ENCODE measurements around the gene AQP12B.

Gene AQP12B

DNA sequence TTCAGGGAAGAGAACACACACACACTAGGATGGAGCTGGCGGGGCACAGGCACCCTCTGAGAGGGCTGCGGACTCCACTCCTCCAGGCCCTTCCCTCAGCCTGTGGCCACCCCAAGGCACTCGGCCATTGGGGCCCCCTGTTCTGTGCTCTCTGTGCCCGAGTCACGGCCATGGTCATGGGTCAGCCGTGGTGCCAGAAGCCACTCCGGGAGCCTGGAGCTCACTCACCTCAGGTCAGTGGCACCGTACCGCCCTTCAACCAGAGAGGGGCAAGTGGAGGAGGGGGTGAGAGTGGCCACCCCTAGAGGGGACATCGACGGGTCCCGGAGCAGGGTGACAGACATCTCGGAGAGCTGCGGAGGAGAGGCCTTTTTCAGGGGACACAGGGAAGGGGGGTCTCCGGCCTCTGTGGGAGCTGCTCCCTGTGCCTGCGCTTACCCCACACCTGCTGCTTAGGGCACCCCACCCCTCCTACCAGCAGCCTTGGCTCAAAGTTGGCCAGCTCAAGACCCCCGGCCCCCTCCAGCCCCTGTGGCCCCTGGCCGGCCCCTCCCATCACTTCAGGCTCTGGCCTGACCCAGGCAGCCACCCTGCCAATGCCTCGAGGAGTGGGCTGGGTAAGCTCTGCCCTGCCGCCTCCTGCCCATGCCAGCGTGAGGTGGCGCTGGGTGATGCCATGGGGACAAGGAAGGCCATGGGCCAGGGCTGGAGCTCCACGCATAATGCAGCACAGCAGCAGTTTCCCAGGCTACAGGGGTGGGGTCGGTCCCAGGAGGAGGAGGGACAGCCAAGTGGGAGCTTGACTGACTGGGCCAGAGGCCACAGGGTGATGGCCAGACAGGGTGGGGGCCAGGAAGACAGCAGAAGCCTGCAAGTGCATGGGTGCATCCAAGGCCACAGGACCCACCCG, 38.3 kb upstream of the AQP12B start:
- no peak overlapping the region for H2BK12ac ChIP-seq (ENCODE audit: low read length in 2 of 2)
- no peak overlapping the region for H2AK5ac ChIP-seq (ENCODE audit: low read length, severe bottlenecking)
- H2AFZ ChIP-seq (ENCODE audit: low read depth, low read length): no peak overlapping the region
- no peaks in the 10 kb centered on the region for H3K9me3 ChIP-seq (ENCODE audit: control insufficient read depth, low read length)
- no peak overlapping the region for H3K23ac ChIP-seq (ENCODE audit: low read length in 2 of 2)
- H2BK5ac ChIP-seq (ENCODE audit: low read depth, low read length, poor library complexity, severe bottlenecking): no peak overlapping the region
- H3K4me1 ChIP-seq (ENCODE audit: control insufficient read depth, insufficient read depth, low read depth, low read length): no peaks in the 10 kb centered on the region
- H3K36me3 ChIP-seq (ENCODE audit: control insufficient read depth in 1 of 2, insufficient read depth in 2 of 2, low read depth in 1 of 2, low read length in 2 of 2): no peaks in the 10 kb centered on the region
- H3K27ac ChIP-seq (ENCODE audit: low read length, poor library complexity, severe bottlenecking): no peak overlapping the region
- H3K18ac ChIP-seq (ENCODE audit: low read depth in 1 of 2, low read length in 2 of 2): no peak overlapping the region
- H3K14ac ChIP-seq (ENCODE audit: low read length in 2 of 2): no peak overlapping the region
- H2BK120ac ChIP-seq (ENCODE audit: low read depth, low read length): no peak overlapping the region
- H3K79me1 ChIP-seq (replicated peaks; ENCODE audit: low read length, poor library complexity, severe bottlenecking): no peaks in the 10 kb centered on the region
- no peak overlapping the region for H3K4ac ChIP-seq (ENCODE audit: low read depth in 1 of 2, low read length in 2 of 2)
- peaks cover 0 to 62% of the 10 kb centered on the region in 2 experiments for H3K27me3 ChIP-seq (ENCODE audit: control insufficient read depth in 1 of 2, insufficient read depth in 1 of 2, low read length in 2 of 2)
- no peak for DNase-seq
- H2BK15ac ChIP-seq (ENCODE audit: low read depth, poor library complexity, severe bottlenecking): no peak overlapping the region
- H4K91ac ChIP-seq (ENCODE audit: low read length): no peak overlapping the region
- no peak overlapping the region for H3K9ac ChIP-seq (ENCODE audit: low read length)
- no peak overlapping the region for H4K8ac ChIP-seq (ENCODE audit: low read length)
- H3K4me2 ChIP-seq (ENCODE audit: low read length, poor library complexity, severe bottlenecking): no peak overlapping the region
- no peak overlapping the region for H3K4me3 ChIP-seq (ENCODE audit: insufficient read depth in 1 of 2, low read depth in 1 of 2, low read length in 2 of 2)
- 86% methylated on average over 25 of the region's 25 CpGs for WGBS

DNA sequence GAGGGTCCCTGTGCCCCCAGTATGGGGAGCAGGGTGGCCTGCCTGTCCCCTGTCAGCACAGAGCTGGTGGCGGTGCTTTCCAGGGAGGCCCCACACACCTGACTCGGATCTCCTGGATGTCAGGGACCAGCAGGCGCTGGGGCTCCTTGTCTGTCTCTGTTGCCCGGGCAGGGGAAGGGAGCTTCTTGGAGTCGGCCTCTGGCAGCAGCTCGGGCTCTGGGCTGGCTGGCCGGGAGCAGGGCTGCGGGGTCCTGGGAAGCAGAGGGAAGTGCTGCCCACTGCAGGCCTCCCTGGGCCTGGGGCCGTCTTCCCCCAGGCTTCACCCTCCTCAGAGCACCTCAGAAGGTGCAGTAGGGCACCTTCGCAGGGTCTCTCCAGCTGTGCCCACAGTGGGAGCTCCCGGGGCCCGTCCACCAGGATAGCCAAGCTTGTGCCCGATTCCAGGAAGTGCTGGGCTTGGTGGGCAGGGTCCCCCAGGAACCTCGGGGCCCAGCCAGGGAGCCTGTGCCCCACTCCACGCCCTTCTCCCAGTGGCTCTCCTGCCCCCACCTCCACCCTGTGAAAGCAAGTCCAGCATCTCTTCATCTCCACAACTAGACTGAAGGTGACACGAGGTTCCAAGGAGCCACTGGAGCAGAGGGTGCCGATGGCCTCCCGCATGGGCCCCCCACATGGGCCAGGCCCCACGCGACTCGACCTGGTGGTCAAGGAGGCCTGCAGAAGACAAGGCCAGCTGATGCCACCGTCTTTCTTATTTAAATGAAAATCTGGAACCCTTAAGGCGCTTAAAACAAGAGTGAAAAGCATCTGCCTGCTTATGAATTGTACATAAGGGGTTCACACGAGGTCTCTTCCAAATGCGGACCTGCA, 37.2 kb upstream of the AQP12B start:
- Histone ChIP-seq H2AK5ac (ENCODE audit: low read length, severe bottlenecking) (no peak overlapping the region), H3K36me3 (ENCODE audit: control insufficient read depth in 1 of 2, insufficient read depth in 2 of 2, low read depth in 1 of 2, low read length in 2 of 2) (no peaks in the 10 kb centered on the region), H4K91ac (ENCODE audit: low read length) (no peak overlapping the region)

DNA sequence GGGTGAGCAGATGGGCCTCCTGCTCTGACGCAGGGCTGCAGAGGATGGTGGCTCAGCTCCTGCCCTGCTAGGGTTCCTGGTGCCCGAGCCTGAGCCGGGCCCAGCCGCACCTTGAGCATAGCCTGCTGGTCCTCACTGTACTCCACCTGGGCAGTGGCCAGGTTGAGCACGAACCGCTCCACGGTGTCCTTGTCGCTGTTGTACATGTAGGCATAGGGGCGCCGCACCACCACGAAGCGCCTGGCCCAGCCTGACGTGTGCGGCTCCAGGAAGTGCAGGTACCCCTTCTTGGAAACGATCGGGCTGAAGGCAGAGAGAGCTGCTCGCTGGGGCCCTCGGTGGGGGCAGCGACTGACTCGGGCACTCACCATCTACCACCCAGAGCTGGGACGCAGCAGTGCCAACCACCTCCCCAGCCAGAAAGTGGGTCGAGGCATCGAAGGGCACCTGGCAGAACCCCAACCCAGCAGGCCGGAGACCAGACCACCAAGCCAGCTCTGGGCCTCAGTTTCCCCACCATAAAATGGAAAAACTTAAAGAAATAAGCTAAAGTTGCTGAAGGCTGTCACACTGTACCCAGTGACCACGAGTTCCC, 36.3 kb upstream of the AQP12B start:
- WGBS: 94% methylated on average over 25 of the region's 25 CpGs
- DNase-seq: no peak

More for the DNA sequence above, 37.2 kb upstream of the AQP12B start:
- no peak overlapping the region for H2BK12ac ChIP-seq (ENCODE audit: low read length in 2 of 2)
- no peak overlapping the region for H2BK5ac ChIP-seq (ENCODE audit: low read depth, low read length, poor library complexity, severe bottlenecking)
- no peaks in the 10 kb centered on the region for H3K79me1 ChIP-seq (replicated peaks; ENCODE audit: low read length, poor library complexity, severe bottlenecking)
- H3K27ac ChIP-seq (ENCODE audit: low read length, poor library complexity, severe bottlenecking): no peak overlapping the region
- H4K8ac ChIP-seq (ENCODE audit: low read length): no peak overlapping the region
- H3K18ac ChIP-seq (ENCODE audit: low read depth in 1 of 2, low read length in 2 of 2): no peak overlapping the region
- no peak overlapping the region for H3K14ac ChIP-seq (ENCODE audit: low read length in 2 of 2)
- no peak overlapping the region for H2BK15ac ChIP-seq (ENCODE audit: low read depth, poor library complexity, severe bottlenecking)
- no peak overlapping the region for H3K4me2 ChIP-seq (ENCODE audit: low read length, poor library complexity, severe bottlenecking)
- no peaks in the 10 kb centered on the region for H3K4me1 ChIP-seq (ENCODE audit: control insufficient read depth, insufficient read depth, low read depth, low read length)
- no peak overlapping the region for H2BK120ac ChIP-seq (ENCODE audit: low read depth, low read length)
- H3K23ac ChIP-seq (ENCODE audit: low read length in 2 of 2): no peak overlapping the region
- H2AFZ ChIP-seq (ENCODE audit: low read depth, low read length): no peak overlapping the region
- no peak overlapping the region for H3K9ac ChIP-seq (ENCODE audit: low read length)
- H3K9me3 ChIP-seq (ENCODE audit: control insufficient read depth, low read length): no peaks in the 10 kb centered on the region
- H3K4me3 ChIP-seq (ENCODE audit: insufficient read depth in 1 of 2, low read depth in 1 of 2, low read length in 2 of 2): no peak overlapping the region
- no peak overlapping the region for H3K4ac ChIP-seq (ENCODE audit: low read depth in 1 of 2, low read length in 2 of 2)
- H3K27me3 ChIP-seq (ENCODE audit: control insufficient read depth in 1 of 2, insufficient read depth in 1 of 2, low read length in 2 of 2): peaks cover 0 to 72% of the 10 kb centered on the region in 2 experiments
- 85% methylated on average over 25 of the region's 25 CpGs for WGBS
- no peak for DNase-seq

More for the DNA sequence above, 36.3 kb upstream of the AQP12B start:
- H3K4ac ChIP-seq (ENCODE audit: low read depth in 1 of 2, low read length in 2 of 2): no peak overlapping the region
- H3K18ac ChIP-seq (ENCODE audit: low read depth in 1 of 2, low read length in 2 of 2): no peak overlapping the region
- H3K23ac ChIP-seq (ENCODE audit: low read length in 2 of 2): no peak overlapping the region
- no peak overlapping the region for H4K91ac ChIP-seq (ENCODE audit: low read length)
- H2AK5ac ChIP-seq (ENCODE audit: low read length, severe bottlenecking): no peak overlapping the region
- H3K9ac ChIP-seq (ENCODE audit: low read length): no peak overlapping the region
- H3K4me1 ChIP-seq (ENCODE audit: control insufficient read depth, insufficient read depth, low read depth, low read length): no peaks in the 10 kb centered on the region
- H3K4me2 ChIP-seq (ENCODE audit: low read length, poor library complexity, severe bottlenecking): no peak overlapping the region
- peaks cover 0 to 74% of the 10 kb centered on the region in 2 experiments for H3K27me3 ChIP-seq (ENCODE audit: control insufficient read depth in 1 of 2, insufficient read depth in 1 of 2, low read length in 2 of 2)
- H3K9me3 ChIP-seq (ENCODE audit: control insufficient read depth, low read length): no peaks in the 10 kb centered on the region
- H2AFZ ChIP-seq (ENCODE audit: low read depth, low read length): no peak overlapping the region
- H3K4me3 ChIP-seq (ENCODE audit: insufficient read depth in 1 of 2, low read depth in 1 of 2, low read length in 2 of 2): no peak overlapping the region
- no peak overlapping the region for H3K14ac ChIP-seq (ENCODE audit: low read length in 2 of 2)
- no peaks in the 10 kb centered on the region for H3K36me3 ChIP-seq (ENCODE audit: control insufficient read depth in 1 of 2, insufficient read depth in 2 of 2, low read depth in 1 of 2, low read length in 2 of 2)
- no peaks in the 10 kb centered on the region for H3K79me1 ChIP-seq (replicated peaks; ENCODE audit: low read length, poor library complexity, severe bottlenecking)
- no peak overlapping the region for H2BK12ac ChIP-seq (ENCODE audit: low read length in 2 of 2)
- H2BK5ac ChIP-seq (ENCODE audit: low read depth, low read length, poor library complexity, severe bottlenecking): no peak overlapping the region
- no peak overlapping the region for H2BK120ac ChIP-seq (ENCODE audit: low read depth, low read length)
- H3K27ac ChIP-seq (ENCODE audit: low read length, poor library complexity, severe bottlenecking): no peak overlapping the region
- no peak overlapping the region for H2BK15ac ChIP-seq (ENCODE audit: low read depth, poor library complexity, severe bottlenecking)
- no peak overlapping the region for H4K8ac ChIP-seq (ENCODE audit: low read length)

Data from mesenchymal stem cell (in vitro differentiated cells and primary cell).